ENCODE measurements around the gene UFD1. TPM values are rescaled to one million over a fixed set of nuclear protein-coding genes. Genes with fewer than 3 reads are reported as not detected.

UFD1 gene
- total RNA-seq, 8 experiments from 2014 or later, result 18.1 to 100 (median 51.4) TPM

GRCh38 chr22:19488884-19489843 lies 10.2 kb upstream of the UFD1 start:
- in situ Hi-C loops (cut with MboI; ENCODE audit: low pct_unique_long_range_greater_than_20kb in 2 of 9, low sequenced_read_pairs in 9 of 9, unreplicated experiment in 9 of 9), result loop anchor here in 1 of 9 experiments (10.0 kb wide), 1 partner anchor 136 kb away; no protein-coding TSS in a partner anchor
- 56 to 100% (median 86%) methylated on average over 3 to 7 of the region's 7 CpGs; no CpG with 5 or more reads in 1 of the 10 experiments for WGBS, 10 experiments
- Histone ChIP-seq H3K4me3 (no peak overlapping the region), H3K27ac (no peak overlapping the region), H3K4me1 (replicated peaks in 1 of 2) (no peaks in the 10 kb centered on the region)
- peak; percentile 53 to 98 (median 74) for ATAC-seq (replicated peaks in 6 of 8)

- in situ Hi-C loops (cut with MboI; ENCODE audit: low pct_unique_long_range_greater_than_20kb in 2 of 9, low sequenced_read_pairs in 9 of 9, unreplicated experiment in 9 of 9), result loop anchor here in 1 of 9 experiments (10.0 kb wide), 1 partner anchor 137 kb away; no protein-coding TSS in a partner anchor
- H3K27ac ChIP-seq, result no peak overlapping the region
- 70 to 92% methylated on average over 2 of the region's 2 CpGs; no CpG with 5 or more reads in 8 of the 10 experiments for WGBS, 10 experiments
- no peaks in the 10 kb centered on the region for H3K4me1 ChIP-seq (replicated peaks in 1 of 2)
- H3K4me3 ChIP-seq, result no peak overlapping the region
- no peak for ATAC-seq (replicated peaks in 6 of 8)
Observed at GRCh38 chr22:19488285-19488684, 9.3 kb upstream of the UFD1 start.

- Histone ChIP-seq H3K27ac (no peak overlapping the region), H3K4me3 (no peak overlapping the region), H3K4me1 (replicated peaks in 1 of 2) (no peaks in the 10 kb centered on the region)
- 83 to 100% (median 95%) methylated on average over 1 to 7 of the region's 8 CpGs for WGBS, 10 experiments
- ATAC-seq (replicated peaks in 6 of 8), result no peak
- in situ Hi-C loops (cut with MboI; ENCODE audit: low pct_unique_long_range_greater_than_20kb in 2 of 9, low sequenced_read_pairs in 9 of 9, unreplicated experiment in 9 of 9), result loop anchor here in 1 of 9 experiments (10.0 kb wide), 1 partner anchor 141 kb away; no protein-coding TSS in a partner anchor
Observed at GRCh38 chr22:19483481-19484244, 4.7 kb upstream of the UFD1 start.

GRCh38 chr22:19482297-19482696 lies 3.3 kb upstream of the UFD1 start:
- Histone ChIP-seq H3K4me1 (replicated peaks in 1 of 2) (peaks cover 4 to 6% of the 10 kb centered on the region in 2 donors), H3K27ac (no peak overlapping the region), H3K4me3 (no peak overlapping the region)
- in situ Hi-C loops (cut with MboI; ENCODE audit: low pct_unique_long_range_greater_than_20kb in 2 of 9, low sequenced_read_pairs in 9 of 9, unreplicated experiment in 9 of 9), result loop anchor here in 1 of 9 experiments (10.0 kb wide), 1 partner anchor 143 kb away; no protein-coding TSS in a partner anchor
- 73 to 100% (median 90%) methylated on average over 1 to 8 of the region's 9 CpGs; no CpG with 5 or more reads in 1 of the 10 experiments for WGBS, 10 experiments
- ATAC-seq (replicated peaks in 6 of 8), result no peak

- peaks cover 5 to 6% of the 10 kb centered on the region in 2 donors for H3K4me1 ChIP-seq (replicated peaks in 1 of 2)
- in situ Hi-C loops (cut with MboI; ENCODE audit: low pct_unique_long_range_greater_than_20kb in 2 of 9, low sequenced_read_pairs in 9 of 9, unreplicated experiment in 9 of 9), result loop anchor here in 1 of 9 experiments (10.0 kb wide), 1 partner anchor 144 kb away; no protein-coding TSS in a partner anchor
- no peak for ATAC-seq (replicated peaks in 6 of 8)
- 0 to 74% (median 48%) methylated on average over 1 to 10 of the region's 10 CpGs for whole genome bisulfite sequencing, 10 experiments
- H3K27ac ChIP-seq, result no peak overlapping the region
- H3K4me3 ChIP-seq, result no peak overlapping the region
Observed at GRCh38 chr22:19480789-19481188, 1.8 kb upstream of the UFD1 start.

GRCh38 chr22:19480173-19480568 lies 1.2 kb upstream of the UFD1 start:
- no peak for ATAC-seq (replicated peaks in 6 of 8)
- in situ Hi-C loops (cut with MboI; ENCODE audit: low pct_unique_long_range_greater_than_20kb in 2 of 9, low sequenced_read_pairs in 9 of 9, unreplicated experiment in 9 of 9), result loop anchor here in 1 of 9 experiments (10.0 kb wide), 1 partner anchor 145 kb away; no protein-coding TSS in a partner anchor
- no peak overlapping the region for H3K27ac ChIP-seq
- peak overlapping the region; percentile 36 to 79 (median 56) for H3K4me3 ChIP-seq
- WGBS, 10 experiments, result 0 to 17% (median 0%) methylated on average over 1 to 3 of the region's 15 CpGs; no CpG with 5 or more reads in 6 of the 10 experiments
- H3K4me1 ChIP-seq (replicated peaks in 1 of 2), result peaks cover 5 to 6% of the 10 kb centered on the region in 2 donors

GRCh38 chr22:19479355-19480172 lies 571 bp upstream of the UFD1 start, which contains the start of gene CDC45:
Gene CDC45 (plus strand): TSS chr22:19479920. CDS start chr22:19479969, 49 bp downstream.
- Histone ChIP-seq H3K4me1 (replicated peaks in 1 of 2) (peaks cover 5 to 6% of the 10 kb centered on the region in 2 donors), H3K4me3 (peak within 1 kb of the TSS; percentile 46 to 79 (median 56)), H3K27ac (peak within 1 kb of the TSS; percentile 97 to 99)
- ATAC-seq (replicated peaks in 6 of 8), result peak; percentile 87 to 95 (median 94)
- in situ Hi-C loops (cut with MboI; ENCODE audit: low pct_unique_long_range_greater_than_20kb in 2 of 9, low sequenced_read_pairs in 9 of 9, unreplicated experiment in 9 of 9), result loop anchor here in 1 of 9 experiments (10.0 kb wide), 1 partner anchor 145 kb away; no protein-coding TSS in a partner anchor
- WGBS, 10 experiments, result 0% methylated on average over 1 to 14 of the region's 50 CpGs; no CpG with 5 or more reads in 3 of the 10 experiments

GRCh38 chr22:19478045-19478900 lies 720 bp downstream of the UFD1 start:
- WGBS, 10 experiments, result 0 to 17% (median 3%) methylated on average over 1 to 14 of the region's 31 CpGs
- H3K27ac ChIP-seq, result peak overlapping the region; percentile 97 to 99
- in situ Hi-C loops (cut with MboI; ENCODE audit: low pct_unique_long_range_greater_than_20kb in 2 of 9, low sequenced_read_pairs in 9 of 9, unreplicated experiment in 9 of 9), result no loop called here
- H3K4me1 ChIP-seq (replicated peaks in 1 of 2), result peaks cover 5 to 6% of the 10 kb centered on the region in 2 donors
- no peak for ATAC-seq (replicated peaks in 6 of 8)
- H3K4me3 ChIP-seq, result peak overlapping the region; percentile 46 to 79 (median 56)

- H3K27ac ChIP-seq, result no peak overlapping the region
- ATAC-seq (replicated peaks in 6 of 8), result no peak
- peak overlapping the region; percentile 46 to 79 (median 56) for H3K4me3 ChIP-seq
- WGBS, 10 experiments, result 0 to 88% (median 45%) methylated on average over 1 to 5 of the region's 5 CpGs
- in situ Hi-C loops (cut with MboI; ENCODE audit: low pct_unique_long_range_greater_than_20kb in 2 of 9, low sequenced_read_pairs in 9 of 9, unreplicated experiment in 9 of 9), result no loop called here
- H3K4me1 ChIP-seq (replicated peaks in 1 of 2), result peaks cover 5 to 6% of the 10 kb centered on the region in 2 donors
Observed at GRCh38 chr22:19477321-19478044, 1.5 kb downstream of the UFD1 start.

GRCh38 chr22:19476023-19476422 lies 3.0 kb downstream of the UFD1 start:
- H3K4me1 ChIP-seq (replicated peaks in 1 of 2), result peaks cover 5 to 6% of the 10 kb centered on the region in 2 donors
- H3K27ac ChIP-seq, result no peak overlapping the region
- WGBS, 10 experiments, result 33 to 100% (median 67%) methylated on average over 1 to 3 of the region's 3 CpGs; no CpG with 5 or more reads in 3 of the 10 experiments
- no peak overlapping the region for H3K4me3 ChIP-seq
- in situ Hi-C loops (cut with MboI; ENCODE audit: low pct_unique_long_range_greater_than_20kb in 2 of 9, low sequenced_read_pairs in 9 of 9, unreplicated experiment in 9 of 9), result no loop called here
- ATAC-seq (replicated peaks in 6 of 8), result no peak
